ENCODE results near the gene HTR7. TPM values are rescaled to one million over a fixed set of nuclear protein-coding genes. Genes with fewer than 3 reads are reported as not detected.

HTR7 gene
- total and polyA plus RNA-seq, 9 of the 15 experiments (the other 6 are each of a cell fraction or from before 2014, with no cell fraction given) = 0.07 to 0.33 (median 0.18) TPM

DNA sequence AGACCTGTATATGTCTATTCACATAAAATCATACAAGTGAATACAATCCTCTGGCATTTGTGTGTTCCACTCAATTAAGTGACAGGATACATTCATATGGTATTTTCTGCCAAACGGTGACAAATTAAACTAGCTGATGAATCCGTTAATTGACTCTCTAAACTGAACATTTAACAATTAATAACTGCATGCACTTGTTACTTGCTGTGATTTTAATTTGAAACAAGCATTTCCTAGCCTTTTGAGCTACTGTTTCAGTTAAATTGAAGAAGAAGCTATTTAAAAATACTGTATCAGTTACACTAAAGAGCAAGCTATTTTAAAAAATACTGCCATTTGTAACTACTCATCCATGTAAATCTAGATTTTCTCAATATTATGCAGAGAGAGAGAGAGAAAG lies 67.4 kb downstream of the HTR7 start:
- ChIA-PET POLR2A (no interaction called here), CTCF (ENCODE audit: low intra/inter-chr PET ratio) (no interaction called here)
- no peak for ATAC-seq
- Histone ChIP-seq H3K9ac (ENCODE audit: insufficient read depth in 1 of 2, low read depth in 2 of 2, low read length in 2 of 2) (no peak overlapping the region), H3K27ac (ENCODE audit: extremely low read depth, low read depth, low read length) (no peak overlapping the region), H3K4me2 (ENCODE audit: insufficient read depth, low read length) (no peak overlapping the region), H3K9me3 (replicated peaks; ENCODE audit: control insufficient read depth, insufficient read depth, low read depth, low read length) (no peaks in the 10 kb centered on the region), H3K36me3 (ENCODE audit: control insufficient read depth, insufficient read depth, low read length) (no peaks in the 10 kb centered on the region), H3K4me3 (no peak overlapping the region), H3K27me3 (ENCODE audit: control insufficient read depth in 2 of 2, insufficient read depth in 2 of 2, low read length in 2 of 2) (peaks cover 0 to 4% of the 10 kb centered on the region in 2 experiments; a peak in 1 of 5 replicates), H3K9me1 (ENCODE audit: control insufficient read depth, insufficient read depth, low read length) (no peaks in the 10 kb centered on the region), H3K79me2 (ENCODE audit: control insufficient read depth, insufficient read depth, low read length) (no peaks in the 10 kb centered on the region), H4K20me1 (replicated peaks; ENCODE audit: control insufficient read depth, insufficient read depth, low read length) (no peaks in the 10 kb centered on the region), H3K4me1 (replicated peaks in 1 of 2; ENCODE audit: control insufficient read depth in 2 of 2, insufficient read depth in 2 of 2, low read length in 2 of 2) (no peaks in the 10 kb centered on the region), H2AFZ (ENCODE audit: low read depth, low read length) (no peak overlapping the region)
- in situ Hi-C loops (cut with MboI) = no loop called here
- intact Hi-C loops (cut with micrococcal nuclease) = no loop called here
- BruUV-seq (replicated peaks) = no TSS peak
- no peak for FAIRE-seq
- WGBS (ENCODE audit: insufficient coverage, low coverage, missing lambda C conversion rate) = 15% methylated on average over 2 of the region's 2 CpGs
- TF ChIP-seq SRSF1 (IDR thresholded peaks at IDR 0.05; ENCODE audit: low read depth, low read length) = no peak
- TF ChIP-seq ZNF224 (CRISPR knock-in tag; IDR thresholded peaks at IDR 0.05) = no peak
- DNase-seq (ENCODE audit: extremely low read depth in 1 of 4, low spot score in 3 of 4) = no peak

DNA sequence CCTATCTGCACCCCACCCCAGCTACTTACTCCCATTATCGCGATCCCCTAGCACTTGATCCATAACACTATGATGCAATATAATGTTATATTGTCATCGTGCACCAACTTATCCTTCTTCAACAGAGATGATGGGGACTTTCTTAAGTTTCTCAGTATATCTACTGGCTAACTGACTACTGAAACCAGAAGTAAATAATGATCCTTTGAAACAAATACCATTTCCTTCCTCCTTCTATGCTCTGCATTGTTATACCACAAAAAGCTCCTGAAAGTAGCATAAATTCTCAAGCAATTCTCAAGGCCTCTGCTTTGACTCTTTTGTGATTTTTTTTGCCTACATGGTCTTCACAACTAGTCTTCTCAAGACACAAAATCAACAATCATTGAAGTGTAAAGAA lies 68.9 kb downstream of the HTR7 start:
- CTCF ChIA-PET (ENCODE audit: low intra/inter-chr PET ratio) = no interaction called here
- 14% methylated on average over 3 of the region's 3 CpGs for WGBS (ENCODE audit: insufficient coverage, low coverage, missing lambda C conversion rate)
- ATAC-seq = no peak
- no peaks in the 10 kb centered on the region for H3K9me1 ChIP-seq (ENCODE audit: control insufficient read depth, insufficient read depth, low read length)
- no peak overlapping the region for H3K9ac ChIP-seq (ENCODE audit: insufficient read depth in 1 of 2, low read depth in 2 of 2, low read length in 2 of 2)
- H4K20me1 ChIP-seq (replicated peaks; ENCODE audit: control insufficient read depth, insufficient read depth, low read length) = no peaks in the 10 kb centered on the region
- no TSS peak for BruUV-seq (replicated peaks)
- in situ Hi-C loops (cut with MboI) = no loop called here
- H3K9me3 ChIP-seq (replicated peaks; ENCODE audit: control insufficient read depth, insufficient read depth, low read depth, low read length) = no peaks in the 10 kb centered on the region
- DNase-seq (ENCODE audit: extremely low read depth in 1 of 4, low spot score in 3 of 4) = no peak
- no peak for FAIRE-seq
- no peak overlapping the region for H3K27ac ChIP-seq (ENCODE audit: extremely low read depth, low read depth, low read length)
- no peaks in the 10 kb centered on the region for H3K79me2 ChIP-seq (ENCODE audit: control insufficient read depth, insufficient read depth, low read length)
- no peak overlapping the region for H2AFZ ChIP-seq (ENCODE audit: low read depth, low read length)
- intact Hi-C loops (cut with micrococcal nuclease) = loop anchor here (1.0 kb wide), 1 partner anchor 996 kb away; no protein-coding TSS in a partner anchor
- H3K4me1 ChIP-seq (replicated peaks in 1 of 2; ENCODE audit: control insufficient read depth in 2 of 2, insufficient read depth in 2 of 2, low read length in 2 of 2) = no peaks in the 10 kb centered on the region
- H3K27me3 ChIP-seq (ENCODE audit: control insufficient read depth in 2 of 2, insufficient read depth in 2 of 2, low read length in 2 of 2) = peaks cover 0 to 4% of the 10 kb centered on the region in 2 experiments; a peak in 1 of 5 replicates
- H3K4me2 ChIP-seq (ENCODE audit: insufficient read depth, low read length) = no peak overlapping the region
- no peaks in the 10 kb centered on the region for H3K36me3 ChIP-seq (ENCODE audit: control insufficient read depth, insufficient read depth, low read length)
- H3K4me3 ChIP-seq = no peak overlapping the region
- POLR2A ChIA-PET = no interaction called here
- TF ChIP-seq CEBPG (CRISPR knock-in tag; IDR thresholded peaks at IDR 0.05) (no peak), CEBPG (tag; conservative IDR thresholded peaks at IDR 0.05 in 1 of 2, IDR thresholded peaks at IDR 0.05 in 1 of 2) (0 out of 4 replicates have a peak, but pooled peaks of 1 of the 2 experiments have one; percentile 14), SP1 (CRISPR knock-in tag; IDR thresholded peaks at IDR 0.05) (no peak)
- TF ChIP-seq, protein P1, sequence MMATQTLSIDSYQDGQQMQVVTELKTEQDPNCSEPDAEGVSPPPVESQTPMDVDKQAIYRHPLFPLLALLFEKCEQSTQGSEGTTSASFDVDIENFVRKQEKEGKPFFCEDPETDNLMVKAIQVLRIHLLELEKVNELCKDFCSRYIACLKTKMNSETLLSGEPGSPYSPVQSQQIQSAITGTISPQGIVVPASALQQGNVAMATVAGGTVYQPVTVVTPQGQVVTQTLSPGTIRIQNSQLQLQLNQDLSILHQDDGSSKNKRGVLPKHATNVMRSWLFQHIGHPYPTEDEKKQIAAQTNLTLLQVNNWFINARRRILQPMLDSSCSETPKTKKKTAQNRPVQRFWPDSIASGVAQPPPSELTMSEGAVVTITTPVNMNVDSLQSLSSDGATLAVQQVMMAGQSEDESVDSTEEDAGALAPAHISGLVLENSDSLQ (IDR thresholded peaks at IDR 0.05) = no peak

Measured in K562 (cell line).